Sigmoid colon (tissue), 4 donors: ENCODE data around the gene ATP9A.

Experiments
- POLR2A ChIP-seq, 2 donors: fragments of 450-650 bp; IDR thresholded peaks; one replicate each; pipeline ENCODE4 v1.6.1; 2016; ENCODE audit warnings: antibody characterized with exemption in 2 of 2, mild to moderate bottlenecking in 2 of 2, moderate library complexity in 2 of 2
- POLR2AphosphoS5 ChIP-seq, 4 donors: sonication (generic); formaldehyde crosslinking; IDR thresholded peaks; one replicate each; pipeline ENCODE4 v1.6.1; 2017; ENCODE audit warnings: antibody characterized with exemption in 4 of 4
- TF ChIP-seq, protein P1 (sequence below), 4 experiments: fragments of 450-650 bp in 3 of 4; fragments of 200-600 bp in 1 of 4; IDR thresholded peaks; one replicate each; pipeline ENCODE4 v1.5.1; 2016 to 2019; ENCODE audit warnings: antibody characterized with exemption in 4 of 4, mild to moderate bottlenecking in 3 of 4, moderate library complexity in 2 of 4

- TF ChIP-seq, protein P1, sequence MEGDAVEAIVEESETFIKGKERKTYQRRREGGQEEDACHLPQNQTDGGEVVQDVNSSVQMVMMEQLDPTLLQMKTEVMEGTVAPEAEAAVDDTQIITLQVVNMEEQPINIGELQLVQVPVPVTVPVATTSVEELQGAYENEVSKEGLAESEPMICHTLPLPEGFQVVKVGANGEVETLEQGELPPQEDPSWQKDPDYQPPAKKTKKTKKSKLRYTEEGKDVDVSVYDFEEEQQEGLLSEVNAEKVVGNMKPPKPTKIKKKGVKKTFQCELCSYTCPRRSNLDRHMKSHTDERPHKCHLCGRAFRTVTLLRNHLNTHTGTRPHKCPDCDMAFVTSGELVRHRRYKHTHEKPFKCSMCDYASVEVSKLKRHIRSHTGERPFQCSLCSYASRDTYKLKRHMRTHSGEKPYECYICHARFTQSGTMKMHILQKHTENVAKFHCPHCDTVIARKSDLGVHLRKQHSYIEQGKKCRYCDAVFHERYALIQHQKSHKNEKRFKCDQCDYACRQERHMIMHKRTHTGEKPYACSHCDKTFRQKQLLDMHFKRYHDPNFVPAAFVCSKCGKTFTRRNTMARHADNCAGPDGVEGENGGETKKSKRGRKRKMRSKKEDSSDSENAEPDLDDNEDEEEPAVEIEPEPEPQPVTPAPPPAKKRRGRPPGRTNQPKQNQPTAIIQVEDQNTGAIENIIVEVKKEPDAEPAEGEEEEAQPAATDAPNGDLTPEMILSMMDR (IDR thresholded peaks at IDR 0.05), result no peak
- no peak for TF ChIP-seq POLR2A (IDR thresholded peaks at IDR 0.05)
- TF ChIP-seq POLR2AphosphoS5 (IDR thresholded peaks at IDR 0.05), result no peak
These were observed 88.0 kb downstream of the ATP9A start for GRCh38 chr20:51680067-51680749.
